Activated CD4-positive, alpha-beta T cell treated with anti-CD3 and anti-CD28 coated beads, Interleukin-2, amount 50 U/mL, for 24 hours (primary cell): ENCODE data around the gene TRIP12.
"Not testable (repeated sequence)": the region's sequence is repeated elsewhere in the genome, so short reads cannot be mapped to it uniquely, and the experiment has no call there.

ENCODE experiments used
- DNase-seq, 2 donors: peaks; one replicate each; pipeline ENCODE4 v3.0.0-alpha.2; 2020; ENCODE audit warnings: low read depth in 1 of 2, low spot score in 1 of 2

TRIP12 gene

DNA sequence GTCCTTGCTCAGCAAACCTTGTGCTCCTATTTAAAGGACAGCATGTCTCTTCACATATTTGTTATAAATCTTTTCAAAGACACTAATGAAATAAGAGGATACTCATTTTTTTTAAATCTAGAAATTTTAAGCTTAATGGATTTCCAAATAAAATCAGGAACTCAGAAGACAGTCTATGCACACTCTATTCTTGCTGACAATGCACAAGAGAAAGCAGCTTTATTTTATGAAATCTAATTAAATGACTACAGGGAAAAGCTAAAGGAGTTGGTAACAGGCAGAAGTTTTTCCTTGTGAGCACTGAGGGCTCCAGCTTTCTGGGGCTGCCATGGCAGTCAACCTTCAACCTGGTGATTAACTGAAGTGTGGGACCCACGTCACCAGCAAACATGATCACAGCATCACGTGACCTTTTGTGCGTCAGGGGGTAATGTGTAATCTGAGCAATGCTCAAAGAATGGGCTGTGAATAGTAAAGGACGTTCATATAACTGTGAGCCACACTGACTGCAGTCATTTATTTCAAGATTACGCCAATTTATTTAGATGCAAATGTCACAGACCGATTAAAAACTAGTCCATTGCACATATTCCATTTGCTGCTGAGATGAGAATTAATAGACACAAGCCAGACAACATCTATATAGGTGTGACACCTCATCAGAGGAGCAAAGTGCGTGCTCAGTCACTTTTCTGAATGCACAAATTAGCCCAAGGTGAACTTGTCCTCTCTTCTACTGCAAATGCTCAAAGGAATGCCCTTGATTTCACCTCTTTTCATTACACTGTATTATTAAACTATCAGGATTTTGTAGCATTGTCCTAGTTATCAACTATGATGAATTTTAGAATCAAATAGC, 195.9 kb downstream of the TRIP12 start:
- DNase-seq = no peak

GRCh38 chr2:229723192-229723591, 198.6 kb downstream of the TRIP12 start:
- not testable (repeated sequence) for DNase-seq

- no peak for DNase-seq
Measured at GRCh38 chr2:229719926-229720647, 201.7 kb downstream of the TRIP12 start.

DNA sequence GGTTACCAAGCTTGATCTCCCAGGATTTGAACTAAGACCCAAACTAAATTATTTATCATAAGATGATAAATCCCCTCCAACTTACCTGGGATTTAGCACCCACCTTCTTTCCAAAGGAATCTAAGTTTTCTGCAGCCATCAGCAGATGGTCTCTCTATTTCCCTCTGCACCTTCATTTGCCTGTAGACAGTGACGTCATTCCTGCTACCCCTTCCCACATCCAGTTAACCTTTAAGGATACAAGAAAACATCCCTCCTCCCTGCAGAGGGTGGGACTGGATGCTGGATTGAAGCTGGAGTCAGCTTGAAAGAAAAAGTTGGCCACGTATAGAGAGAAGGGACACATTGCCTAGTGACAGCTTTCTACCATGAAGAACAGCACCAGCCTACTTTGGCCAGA, 203.8 kb downstream of the TRIP12 start:
- no peak for DNase-seq

DNA sequence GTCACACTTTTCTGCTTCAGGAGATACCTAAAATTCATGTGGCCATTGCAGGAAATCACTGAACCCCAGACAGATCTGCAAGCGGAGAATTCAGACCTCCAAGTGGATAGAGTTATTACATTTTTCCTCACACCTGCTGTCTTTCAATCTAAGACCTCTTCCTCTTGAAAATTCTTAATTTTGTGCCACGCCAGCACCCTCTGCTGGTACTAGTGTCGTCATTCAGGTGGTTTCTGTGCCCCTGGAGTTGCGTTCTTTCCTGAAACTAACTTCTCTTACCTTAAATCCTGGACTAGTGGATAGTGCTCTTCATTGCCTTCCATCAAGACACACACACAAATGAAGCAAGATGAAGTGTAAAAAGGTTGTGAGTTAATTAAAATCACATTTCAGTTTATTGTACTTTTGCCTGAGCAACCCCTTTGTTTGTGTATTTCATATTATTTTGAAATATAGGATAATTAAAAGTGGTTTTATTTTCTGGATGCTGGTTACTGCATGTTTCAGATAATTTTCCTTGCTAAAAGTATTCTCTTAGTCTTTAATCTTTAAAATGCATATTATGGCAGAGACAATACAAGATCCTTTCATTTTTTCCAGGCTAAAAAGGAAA, 205.8 kb downstream of the TRIP12 start:
- DNase-seq = no peak

DNA sequence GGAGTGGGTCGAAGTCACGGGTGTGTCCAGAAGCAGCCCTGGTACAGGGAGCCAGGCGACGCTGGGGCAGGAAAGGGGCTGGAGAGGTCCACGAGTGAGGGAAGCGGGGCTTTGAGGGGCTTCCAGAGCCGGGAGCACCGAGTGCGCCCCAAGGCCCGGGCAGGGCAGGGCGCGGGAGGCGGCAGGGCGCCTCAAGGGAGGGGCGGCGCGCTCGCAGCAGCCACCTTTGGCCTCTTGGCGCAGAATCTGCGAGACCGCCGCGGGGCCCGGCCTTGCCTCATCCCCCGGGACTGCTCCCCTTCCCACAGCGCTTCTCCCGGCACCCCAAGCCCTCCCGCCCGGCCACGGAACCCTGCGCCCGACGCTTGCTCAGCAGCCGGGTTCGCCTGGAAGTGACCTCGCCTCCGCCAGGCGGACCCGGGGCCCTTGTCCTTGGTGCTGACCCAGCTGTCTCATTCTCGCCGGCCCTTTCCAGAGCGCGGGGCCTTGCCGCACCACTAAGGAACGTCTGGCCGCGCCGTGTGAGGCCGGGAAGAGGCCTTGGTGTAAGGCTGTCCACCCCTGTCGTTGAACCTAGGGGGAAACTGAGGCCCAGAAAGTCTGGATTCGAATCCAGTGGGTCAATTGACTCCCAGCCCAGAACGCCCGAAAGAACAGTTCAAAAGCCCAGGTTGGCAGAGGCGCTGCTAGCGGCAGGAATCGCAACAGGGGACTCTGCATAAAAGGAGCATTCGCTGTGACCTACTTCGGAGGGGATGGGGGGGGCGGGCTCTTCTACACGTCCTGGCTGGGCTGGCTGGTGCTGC, 206.9 kb downstream of the TRIP12 start:
- DNase-seq = no peak

DNA sequence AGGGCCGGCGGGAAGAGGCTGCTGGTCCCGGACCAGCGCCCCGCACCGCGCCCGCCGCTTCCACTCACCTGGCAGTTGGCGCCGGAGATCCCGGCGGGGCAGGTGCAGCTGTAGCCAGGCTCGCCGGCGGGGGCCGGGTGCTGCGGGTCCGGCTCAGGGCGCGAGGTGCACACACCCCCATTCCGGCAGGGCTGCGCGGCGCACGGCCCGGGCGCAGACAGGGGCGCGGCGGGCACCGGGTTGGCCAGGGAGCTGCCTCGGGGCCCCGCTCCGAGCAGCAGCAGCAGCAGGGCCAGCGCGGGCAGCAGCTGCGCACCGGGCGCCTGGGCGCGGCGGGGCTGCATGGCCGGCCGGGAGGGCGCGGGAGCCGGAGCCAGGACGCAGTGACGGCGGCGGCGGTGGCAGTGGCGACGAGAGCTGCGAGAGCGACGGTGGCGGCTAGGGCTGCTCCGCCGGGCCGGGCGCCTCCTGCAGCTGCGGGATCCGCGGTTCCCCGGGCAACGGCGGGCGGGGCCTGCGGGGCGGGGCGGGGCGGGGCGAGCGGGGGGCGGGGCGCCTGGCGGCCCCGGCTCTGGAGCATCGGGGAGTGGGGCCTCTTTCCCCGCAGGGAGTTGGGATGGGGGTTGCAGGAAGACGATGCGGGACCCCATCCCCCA, 207.6 kb downstream of the TRIP12 start, which contains the start of gene DNER:
TSS of gene DNER (minus strand) at position 476 of the 656 bp plus-strand sequence. CDS start at position 344, 132 bp downstream.
- peak; percentile 17 to 27 for DNase-seq
